SK-N-MC (cell line): ENCODE measurements around the gene GALM.

Source experiments
- DNase-seq: peaks from one replicate; pipeline ENCODE4 v3.0.0-alpha.2; 2011; ENCODE audit warnings: low read depth, low spot score
- H3K27ac ChIP-seq: fragments of 200-600 bp; sonication (generic); 2 replicates; pipeline ENCODE4 v1.5.1; 2016; ENCODE audit warnings: mixed run types
- H3K36me3 ChIP-seq: fragments of 200-600 bp; sonication (generic); 2 replicates; pipeline ENCODE4 v1.6.1; 2017; ENCODE audit warnings: antibody characterized with exemption, low read length, mixed read lengths; ENCODE audit not compliant: insufficient read depth
- H3K4me3 ChIP-seq: fragments of 200-600 bp; sonication (generic); 2 replicates; pipeline ENCODE4 v1.5.1; 2016
- H3K9ac ChIP-seq: fragments of 200-600 bp; sonication (generic); 2 replicates; pipeline ENCODE4 v1.8.0; 2017; ENCODE audit warnings: mixed run types, mixed read lengths; ENCODE audit not compliant: insufficient read length
- H3K9me3 ChIP-seq: fragments of 200-600 bp; sonication (generic); 2 replicates; pipeline ENCODE4 v1.6.1; 2017; ENCODE audit warnings: low read depth, mild to moderate bottlenecking, antibody characterized with exemption, low read length, moderate library complexity, mixed read lengths
- EZH2 ChIP-seq: fragments of 200-600 bp; sonication (generic); IDR thresholded peaks from one replicate; pipeline ENCODE4 v1.6.1; 2017; ENCODE audit warnings: antibody characterized with exemption
- FOXP2 ChIP-seq: optimal IDR thresholded peaks from 2 replicates; pipeline ENCODE3; 2011; ENCODE audit warnings: mild to moderate bottlenecking, moderate library complexity; ENCODE audit not compliant: insufficient read depth; ENCODE audit errors: extremely low read length, control extremely low read depth
- POLR2AphosphoS5 ChIP-seq: IDR thresholded peaks from 2 replicates; pipeline ENCODE4 v1.6.1; 2012; ENCODE audit warnings: mild to moderate bottlenecking, low read depth, low read length, borderline replicate concordance

Gene GALM

DNA sequence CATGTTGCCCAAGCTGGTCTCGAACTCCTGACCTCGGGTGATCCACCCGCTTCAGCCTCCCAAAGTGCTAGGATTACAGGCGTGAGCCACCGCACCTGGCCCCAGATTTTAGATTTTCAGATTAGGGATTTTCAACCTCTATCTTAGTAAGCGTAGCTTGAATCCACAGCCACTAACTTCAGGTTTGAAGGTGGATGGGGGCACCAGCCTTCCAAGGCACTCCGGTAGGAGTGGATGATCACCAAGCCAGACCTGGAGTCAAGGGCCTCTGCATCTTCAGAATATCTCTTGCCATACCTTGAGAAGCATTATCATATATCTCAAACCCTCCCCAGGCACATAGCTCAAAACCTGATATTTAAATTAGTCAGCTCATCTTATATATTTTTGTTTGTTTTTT lies 17.9 kb downstream of the GALM start:
- Histone ChIP-seq H3K4me3 (no peak overlapping the region), H3K9ac (no peak overlapping the region), H3K9me3 (no peaks in the 10 kb centered on the region), H3K36me3 (no peaks in the 10 kb centered on the region; the same call in 1 of the 2 replicates), H3K27ac (no peak overlapping the region)
- TF ChIP-seq POLR2AphosphoS5, result no peak
- TF ChIP-seq EZH2, result no peak
- TF ChIP-seq FOXP2, result no peak
- DNase-seq, result no peak

DNA sequence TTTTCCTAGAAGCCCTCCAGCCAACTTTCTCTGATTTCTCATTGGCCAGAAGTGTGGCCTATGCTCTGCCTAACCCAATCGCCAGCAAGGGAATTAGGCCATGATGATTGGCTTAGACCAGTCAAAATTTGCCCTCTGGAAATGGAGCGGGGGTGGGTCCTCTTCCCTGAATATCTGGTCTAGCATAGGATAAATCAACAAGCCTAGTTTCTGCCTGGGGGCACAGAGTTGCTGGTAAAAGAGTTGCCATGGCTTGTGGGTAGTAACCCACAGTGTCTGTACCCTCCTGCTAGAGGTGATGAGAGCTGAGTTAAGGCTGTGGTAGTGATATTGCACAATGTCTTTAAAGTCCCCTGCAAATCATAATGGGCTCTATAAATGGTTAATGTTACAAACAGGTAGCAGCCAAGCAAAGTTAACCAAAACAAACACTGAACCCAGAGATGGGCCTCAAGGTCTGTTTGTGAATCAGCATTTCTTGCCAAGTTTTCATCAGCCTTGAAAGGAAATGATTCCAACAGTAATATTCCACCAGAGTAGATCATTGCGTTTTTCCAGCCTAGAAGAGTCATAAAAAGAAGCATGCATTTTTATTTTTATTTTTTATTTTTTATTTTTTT lies 19.3 kb downstream of the GALM start:
- Histone ChIP-seq H3K36me3 (no peaks in the 10 kb centered on the region), H3K9ac (no peak overlapping the region), H3K9me3 (no peaks in the 10 kb centered on the region), H3K27ac (peak overlapping the region; percentile 88), H3K4me3 (no peak overlapping the region)
- TF ChIP-seq EZH2 (no peak), POLR2AphosphoS5 (no peak), FOXP2 (no peak)
- DNase-seq, result peak; percentile 77

DNA sequence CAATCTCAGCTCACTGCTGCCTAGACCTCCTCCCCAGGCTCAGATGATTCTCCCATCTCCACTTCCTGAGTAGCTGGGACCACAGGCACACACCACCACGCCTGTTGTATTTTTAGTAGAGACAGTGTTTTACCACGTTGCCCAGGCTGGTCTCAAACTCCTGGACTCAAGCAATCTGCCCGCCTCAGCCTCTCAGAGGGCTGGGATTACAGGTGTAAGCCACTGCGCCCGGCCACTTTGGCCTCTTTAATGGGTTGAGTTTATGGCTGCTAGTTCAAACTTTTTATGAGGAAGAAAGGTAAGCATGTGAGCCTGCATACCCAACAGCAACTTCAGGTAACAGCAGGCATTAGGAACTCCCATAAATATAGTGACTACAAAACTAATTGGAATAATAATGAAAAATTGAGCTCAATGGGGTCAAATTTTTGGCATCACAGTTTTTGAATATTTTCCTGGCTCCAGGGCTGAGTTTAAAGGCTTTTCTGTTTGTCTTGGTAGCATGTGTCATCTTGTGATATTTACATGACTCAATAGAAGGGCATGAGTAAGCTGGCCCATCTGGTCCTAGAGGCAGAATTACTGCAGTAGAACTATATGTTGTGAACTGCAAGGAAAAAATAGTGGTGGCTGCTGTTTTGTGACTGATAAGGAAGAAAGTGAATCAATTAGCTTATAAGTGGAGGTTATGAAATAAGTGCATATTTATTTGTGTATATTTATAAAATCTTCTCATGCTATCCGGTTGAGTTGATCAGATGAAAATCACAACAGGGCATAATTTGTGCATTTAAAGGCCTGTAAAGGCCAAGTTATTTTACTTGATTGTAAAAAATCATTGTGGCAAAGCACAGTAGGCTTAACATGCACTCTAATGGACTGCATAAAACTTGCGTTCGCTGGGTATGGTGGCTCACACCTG lies 24.8 kb downstream of the GALM start:
- Histone ChIP-seq H3K36me3 (no peaks in the 10 kb centered on the region), H3K27ac (no peak overlapping the region), H3K4me3 (no peak overlapping the region), H3K9ac (no peak overlapping the region), H3K9me3 (no peaks in the 10 kb centered on the region)
- no peak for DNase-seq
- TF ChIP-seq FOXP2, result no peak

DNA sequence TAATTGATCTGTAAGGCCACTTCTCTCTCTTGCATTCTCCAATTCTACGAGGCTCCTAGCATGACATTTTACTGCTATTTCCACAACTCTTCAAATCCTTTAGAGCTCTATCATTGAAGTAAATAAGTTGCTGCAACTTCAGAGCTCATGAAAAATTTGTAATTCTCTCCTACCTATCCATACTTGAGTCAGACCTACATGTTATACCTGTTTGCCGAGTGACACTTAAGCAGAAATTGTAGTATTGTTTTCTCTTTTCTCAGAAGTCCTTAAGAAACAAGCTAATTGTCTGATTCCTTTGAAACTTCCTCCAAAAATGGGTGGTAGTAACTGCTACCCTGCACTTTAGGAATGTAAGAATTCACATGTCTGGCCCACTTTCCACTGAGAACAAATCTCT lies 26.1 kb downstream of the GALM start:
- no peak overlapping the region for H3K9ac ChIP-seq
- no peak overlapping the region for H3K27ac ChIP-seq

DNA sequence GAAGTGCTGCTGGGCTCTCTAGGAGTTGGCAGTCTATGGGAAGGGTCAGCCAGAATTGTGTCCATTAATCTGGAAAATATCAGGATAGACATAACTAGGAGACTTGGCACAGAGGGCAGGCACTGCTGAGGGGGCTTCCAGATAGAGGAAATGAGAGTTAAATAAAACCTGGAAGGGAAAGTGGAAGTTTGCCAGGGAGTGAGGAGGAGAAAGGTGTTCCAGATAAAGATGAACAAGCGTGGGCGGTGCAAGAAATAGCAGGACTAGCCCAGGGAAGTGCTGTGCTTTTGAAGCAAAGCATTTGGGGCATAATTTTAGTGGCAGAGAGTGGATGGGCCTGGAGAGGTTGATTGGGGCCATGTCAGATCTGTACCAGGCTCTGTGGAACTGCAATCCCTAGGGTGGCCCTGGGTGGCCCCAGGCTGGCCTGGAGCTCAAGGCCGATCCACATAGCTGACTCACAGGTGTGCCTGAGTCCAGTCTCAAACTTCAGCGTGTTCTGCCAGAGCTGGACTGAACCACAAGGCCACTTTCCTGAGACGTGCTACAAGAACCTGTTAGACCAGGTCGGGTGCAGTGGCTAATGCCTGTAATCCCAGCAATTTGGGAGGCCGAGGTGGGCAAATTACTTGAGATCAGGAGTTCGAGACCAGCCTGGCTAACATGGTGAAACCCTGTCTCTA lies 26.9 kb downstream of the GALM start:
- H3K27ac ChIP-seq, result no peak overlapping the region
- H3K9me3 ChIP-seq, result no peaks in the 10 kb centered on the region
- H3K36me3 ChIP-seq, result no peaks in the 10 kb centered on the region
- no peak for TF ChIP-seq EZH2
- TF ChIP-seq POLR2AphosphoS5, result no peak
- TF ChIP-seq FOXP2, result no peak
- no peak for DNase-seq
- H3K9ac ChIP-seq, result no peak overlapping the region
- H3K4me3 ChIP-seq, result no peak overlapping the region

More for the DNA sequence above, 26.1 kb downstream of the GALM start:
- no peak overlapping the region for H3K4me3 ChIP-seq
- H3K36me3 ChIP-seq, result no peaks in the 10 kb centered on the region
- H3K9me3 ChIP-seq, result no peaks in the 10 kb centered on the region
- DNase-seq, result no peak
- no peak for TF ChIP-seq FOXP2
- no peak for TF ChIP-seq EZH2
- TF ChIP-seq POLR2AphosphoS5, result no peak

DNA sequence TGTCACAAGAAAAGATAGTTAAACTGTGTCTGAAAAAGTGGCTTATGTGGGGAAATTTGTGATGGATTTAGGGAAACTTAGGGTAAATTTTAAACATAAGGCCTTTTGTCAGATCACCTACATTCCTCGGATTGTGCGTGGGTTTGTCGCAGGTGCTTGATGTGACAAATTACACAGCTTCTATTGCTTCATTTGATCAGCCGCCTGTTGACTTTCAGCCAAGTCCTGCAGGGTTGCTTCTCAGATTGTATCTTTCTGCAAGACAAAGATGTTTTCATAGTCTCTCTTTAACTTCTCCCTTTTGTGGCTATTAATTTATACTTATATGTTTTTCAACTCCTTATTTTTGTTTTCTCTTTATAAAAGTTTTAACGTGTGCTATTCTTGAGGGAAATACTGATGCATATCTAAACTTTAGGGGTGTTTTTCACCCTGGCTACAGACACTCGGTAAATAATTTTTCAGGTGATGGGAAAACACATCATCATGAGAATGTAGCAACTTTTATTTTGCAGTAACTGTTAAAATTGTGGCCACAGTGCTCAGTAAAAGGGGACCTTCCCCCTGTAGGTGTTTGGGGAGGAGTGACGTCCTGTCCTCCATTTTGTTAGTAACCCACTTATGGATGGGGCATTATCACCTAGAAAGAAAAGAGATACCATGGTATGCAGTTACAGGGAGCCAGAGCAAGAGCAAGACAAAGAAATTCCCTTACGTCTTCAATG lies 31.4 kb downstream of the GALM start:
- Histone ChIP-seq H3K9me3 (no peaks in the 10 kb centered on the region), H3K9ac (no peak overlapping the region), H3K36me3 (no peaks in the 10 kb centered on the region), H3K4me3 (no peak overlapping the region), H3K27ac (no peak overlapping the region)
- DNase-seq, result no peak
- no peak for TF ChIP-seq POLR2AphosphoS5
- TF ChIP-seq FOXP2, result no peak
- TF ChIP-seq EZH2, result no peak

DNA sequence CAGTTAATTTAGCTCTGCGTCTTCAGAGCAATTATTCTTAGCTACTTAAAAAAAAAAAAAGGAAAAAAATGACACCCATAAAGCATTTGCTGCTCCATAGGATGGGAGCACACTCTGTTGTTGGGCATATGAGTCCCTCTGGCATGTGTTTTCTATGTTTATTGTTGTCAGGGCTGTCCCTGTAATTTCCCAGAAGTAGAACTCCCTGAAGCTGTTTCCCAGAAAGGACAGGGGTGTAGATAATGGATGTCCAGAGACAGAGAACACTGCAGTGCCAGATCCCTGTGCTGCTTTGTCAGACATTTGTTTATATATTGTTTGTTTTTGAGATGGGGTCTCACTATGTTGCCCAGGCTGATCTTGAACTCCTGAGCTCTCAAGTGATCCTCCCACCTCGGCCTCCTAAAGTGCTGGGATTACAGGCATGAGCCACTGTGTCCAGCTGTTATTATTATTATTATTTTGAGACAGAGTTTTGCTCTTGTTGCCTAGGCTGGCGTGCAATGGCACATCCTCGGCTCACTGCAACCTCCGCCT lies 32.6 kb downstream of the GALM start:
- no peaks in the 10 kb centered on the region for H3K9me3 ChIP-seq
- no peak for TF ChIP-seq EZH2
- TF ChIP-seq POLR2AphosphoS5, result no peak
- TF ChIP-seq FOXP2, result no peak

More for the DNA sequence above, 32.6 kb downstream of the GALM start:
- H3K4me3 ChIP-seq, result no peak overlapping the region
- no peak overlapping the region for H3K9ac ChIP-seq
- H3K27ac ChIP-seq, result no peak overlapping the region
- H3K36me3 ChIP-seq, result no peaks in the 10 kb centered on the region
- no peak for DNase-seq
